Measurements from ENCODE around the gene OR1E2. TPM values are rescaled to one million over a fixed set of nuclear protein-coding genes. Genes with fewer than 3 reads are reported as not detected.

The OR1E2 gene
- total RNA-seq, 6 experiments from 2014 or later = not detected

- Histone ChIP-seq H3K4me3 (no peak within 1 kb of the TSS), H3K27me3 (peaks cover 0 to 9% of the 10 kb centered on the region in 2 donors), H3K9me3 (no peaks in the 10 kb centered on the region), H3K4me1 (no peaks in the 10 kb centered on the region), H3K27ac (no peak within 1 kb of the TSS), H3K36me3 (no peaks in the 10 kb centered on the region)
- 42% methylated on average over 28 of the region's 92 CpGs for WGBS (ENCODE audit: insufficient coverage, low coverage, low lambda C conversion rate, missing lambda C conversion rate)
- ATAC-seq = no peak
- no peak for TF ChIP-seq CTCF (IDR thresholded peaks at IDR 0.05)
- no peak for TF ChIP-seq POLR2A (IDR thresholded peaks at IDR 0.05)
- no peak for DNase-seq
- intact Hi-C loops (cut with DNase I) = no loop called here
Observed at GRCh38 chr17:3385869-3386816, 47.5 kb downstream of the OR1E2 start, which contains the start of gene OR3A2. Gene OR3A2 (minus strand): TSS chr17:3386308.

Other genes starting within 250 kb of the OR1E2 start
- not detected for gene OR1A2, start 236.3 kb downstream of the OR1E2 start, total RNA-seq
- not detected for gene OR1A1, start 226.2 kb downstream of the OR1E2 start, total RNA-seq
- gene OR3A1, start 135.5 kb downstream of the OR1E2 start, total RNA-seq = not detected
- gene OR3A2, start 47.5 kb downstream of the OR1E2 start, total RNA-seq = not detected
- not detected for gene OR1E1, start 35.4 kb downstream of the OR1E2 start, total RNA-seq
- gene OR3A3, start 22.5 kb downstream of the OR1E2 start, total RNA-seq = not detected
- not detected for gene SPATA22, start 38.0 kb upstream of the OR1E2 start, total RNA-seq
- 1 to 10 TPM; 1.7 to 6.0 (median 4.2) TPM for gene ASPA, start 42.2 kb upstream of the OR1E2 start, total RNA-seq
- 1 to 10 TPM in 1 of 6 experiments, under 1 TPM in 4, not detected in 1; 0.12 to 2.1 (median 0.37) TPM for gene TRPV3, start 124.0 kb upstream of the OR1E2 start, total RNA-seq
- gene TRPV1, start 175.6 kb upstream of the OR1E2 start, total RNA-seq = 10 to 100 TPM in 1 of 6 experiments, 1 to 10 TPM in 5; 3.1 to 12.0 (median 6.4) TPM
- 10 to 100 TPM; 13.5 to 26.1 (median 22.8) TPM for gene SHPK, start 202.4 kb upstream of the OR1E2 start, total RNA-seq
- gene CTNS, start 202.9 kb upstream of the OR1E2 start, total RNA-seq = 10 to 100 TPM in 2 of 6 experiments, 1 to 10 TPM in 4; 6.7 to 30.3 (median 9.4) TPM
- gene TAX1BP3, start 234.7 kb upstream of the OR1E2 start, total RNA-seq = 10 to 100 TPM in 4 of 6 experiments, 1 to 10 TPM in 2; 8.1 to 60.9 (median 34.7) TPM
- gene EMC6, start 235.0 kb upstream of the OR1E2 start, total RNA-seq = 10 to 100 TPM; 19.7 to 27.7 (median 24.4) TPM

Measured in right lobe of liver (tissue), 6 donors.